Panc1 (cell line): Measurements from ENCODE around the gene SP4.

Experiments
- POLR2AphosphoS5 ChIP-seq: IDR thresholded peaks from 2 replicates; pipeline ENCODE4 v1.6.1; 2012; ENCODE audit warnings: mild to moderate bottlenecking, low read depth, low read length, moderate library complexity
- TF ChIP-seq, protein P1 (sequence below): fragments of 450-650 bp; IDR thresholded peaks from 2 replicates; pipeline ENCODE4 v1.5.1; 2017; ENCODE audit warnings: mild to moderate bottlenecking

- TF ChIP-seq POLR2AphosphoS5: no peak
- TF ChIP-seq, protein P1, sequence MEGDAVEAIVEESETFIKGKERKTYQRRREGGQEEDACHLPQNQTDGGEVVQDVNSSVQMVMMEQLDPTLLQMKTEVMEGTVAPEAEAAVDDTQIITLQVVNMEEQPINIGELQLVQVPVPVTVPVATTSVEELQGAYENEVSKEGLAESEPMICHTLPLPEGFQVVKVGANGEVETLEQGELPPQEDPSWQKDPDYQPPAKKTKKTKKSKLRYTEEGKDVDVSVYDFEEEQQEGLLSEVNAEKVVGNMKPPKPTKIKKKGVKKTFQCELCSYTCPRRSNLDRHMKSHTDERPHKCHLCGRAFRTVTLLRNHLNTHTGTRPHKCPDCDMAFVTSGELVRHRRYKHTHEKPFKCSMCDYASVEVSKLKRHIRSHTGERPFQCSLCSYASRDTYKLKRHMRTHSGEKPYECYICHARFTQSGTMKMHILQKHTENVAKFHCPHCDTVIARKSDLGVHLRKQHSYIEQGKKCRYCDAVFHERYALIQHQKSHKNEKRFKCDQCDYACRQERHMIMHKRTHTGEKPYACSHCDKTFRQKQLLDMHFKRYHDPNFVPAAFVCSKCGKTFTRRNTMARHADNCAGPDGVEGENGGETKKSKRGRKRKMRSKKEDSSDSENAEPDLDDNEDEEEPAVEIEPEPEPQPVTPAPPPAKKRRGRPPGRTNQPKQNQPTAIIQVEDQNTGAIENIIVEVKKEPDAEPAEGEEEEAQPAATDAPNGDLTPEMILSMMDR: no peak
Observed at GRCh38 chr7:21524680-21525079, 96.8 kb downstream of the SP4 start.
